Central memory CD8-positive, alpha-beta T cell (primary cell): ENCODE data around the gene ADAM10.

ENCODE experiments used
- ATAC-seq: fragments of 150-1000 bp; cut with Tn5 transposase; replicated peaks from 2 replicates; pipeline ENCODE4 v1.10.0; 2022; ENCODE audit warnings: mild to moderate bottlenecking, moderate FRiP score, moderate number of reproducible peaks; ENCODE audit not compliant: poor library complexity, severe bottlenecking; ENCODE audit errors: extremely low read depth
- DNase-seq, 2 donors: peaks; one replicate each; pipeline ENCODE4 v3.0.0; 2021; ENCODE audit warnings: low spot score in 2 of 2
- H3K27ac Mint-ChIP-seq: one replicate; pipeline ENCODE4 v1.8.0; 2022; ENCODE audit warnings: low read depth, mild to moderate bottlenecking, moderate library complexity, mixed read lengths
- H3K27me3 Mint-ChIP-seq: one replicate; pipeline ENCODE4 v1.8.0; 2022; ENCODE audit warnings: mixed read lengths
- H3K36me3 Mint-ChIP-seq: one replicate; pipeline ENCODE4 v1.8.0; 2022; ENCODE audit warnings: mild to moderate bottlenecking, moderate library complexity, mixed read lengths; ENCODE audit not compliant: insufficient read depth
- H3K4me1 Mint-ChIP-seq: one replicate; pipeline ENCODE4 v1.8.0; 2022; ENCODE audit warnings: mixed read lengths
- H3K4me3 Mint-ChIP-seq: one replicate; pipeline ENCODE4 v1.8.0; 2022; ENCODE audit warnings: mild to moderate bottlenecking, moderate library complexity, mixed read lengths
- H3K9me3 Mint-ChIP-seq: one replicate; pipeline ENCODE4 v1.8.0; 2022; ENCODE audit warnings: mixed read lengths

The ADAM10 gene

GRCh38 chr15:58749532-58750337 lies at the start of gene ADAM10:
TSS of gene ADAM10 (minus strand) at chr15:58749707. CDS start at chr15:58749534, 173 bp downstream.
- H3K27me3 Mint-ChIP-seq = no peaks in the 10 kb centered on the region
- peaks cover 13% of the 10 kb centered on the region for H3K36me3 Mint-ChIP-seq
- peak within 1 kb of the TSS; percentile 85 for H3K27ac Mint-ChIP-seq
- DNase-seq (peak; percentile 88 to 89), ATAC-seq (peak; percentile 89)
- H3K4me3 Mint-ChIP-seq = peak within 1 kb of the TSS; percentile 98
- H3K4me1 Mint-ChIP-seq = peaks cover 28% of the 10 kb centered on the region
- H3K9me3 Mint-ChIP-seq = no peaks in the 10 kb centered on the region

GRCh38 chr15:58797505-58797904 lies 48.0 kb upstream of the ADAM10 start:
- H3K9me3 Mint-ChIP-seq = no peaks in the 10 kb centered on the region
- H3K36me3 Mint-ChIP-seq = peaks cover 8% of the 10 kb centered on the region
- H3K27me3 Mint-ChIP-seq = no peaks in the 10 kb centered on the region
- DNase-seq (no peak), ATAC-seq (no peak)
- no peak overlapping the region for H3K27ac Mint-ChIP-seq
- peaks cover 21% of the 10 kb centered on the region for H3K4me1 Mint-ChIP-seq
- no peak overlapping the region for H3K4me3 Mint-ChIP-seq

GRCh38 chr15:58795825-58796224 lies 46.3 kb upstream of the ADAM10 start:
- peaks cover 21% of the 10 kb centered on the region for H3K4me1 Mint-ChIP-seq
- no peak for ATAC-seq
- H3K36me3 Mint-ChIP-seq = peaks cover 4% of the 10 kb centered on the region
- no peak for DNase-seq
- H3K4me3 Mint-ChIP-seq = no peak overlapping the region
- H3K9me3 Mint-ChIP-seq = no peaks in the 10 kb centered on the region
- no peak overlapping the region for H3K27ac Mint-ChIP-seq
- H3K27me3 Mint-ChIP-seq = no peaks in the 10 kb centered on the region

GRCh38 chr15:58793862-58794261 lies 44.4 kb upstream of the ADAM10 start:
- Mint-ChIP-seq H3K27ac (no peak overlapping the region), H3K36me3 (peaks cover 11% of the 10 kb centered on the region), H3K4me1 (peaks cover 27% of the 10 kb centered on the region), H3K9me3 (no peaks in the 10 kb centered on the region), H3K4me3 (no peak overlapping the region), H3K27me3 (no peaks in the 10 kb centered on the region)
- ATAC-seq = no peak
- no peak for DNase-seq

GRCh38 chr15:58788056-58788710 lies 38.7 kb upstream of the ADAM10 start:
- peaks cover 6% of the 10 kb centered on the region for H3K4me1 Mint-ChIP-seq
- no peak for DNase-seq
- no peaks in the 10 kb centered on the region for H3K27me3 Mint-ChIP-seq
- H3K27ac Mint-ChIP-seq = no peak overlapping the region
- H3K9me3 Mint-ChIP-seq = no peaks in the 10 kb centered on the region
- no peak overlapping the region for H3K4me3 Mint-ChIP-seq
- H3K36me3 Mint-ChIP-seq = peaks cover 20% of the 10 kb centered on the region
- ATAC-seq = no peak

- Mint-ChIP-seq H3K27me3 (no peaks in the 10 kb centered on the region), H3K4me3 (no peak overlapping the region), H3K9me3 (no peaks in the 10 kb centered on the region), H3K27ac (no peak overlapping the region), H3K4me1 (peaks cover 6% of the 10 kb centered on the region), H3K36me3 (peaks cover 17% of the 10 kb centered on the region)
- ATAC-seq = no peak
- no peak for DNase-seq
Observed at GRCh38 chr15:58785355-58785754, 35.8 kb upstream of the ADAM10 start.

GRCh38 chr15:58779554-58779953 lies 30.0 kb upstream of the ADAM10 start:
- no peak overlapping the region for H3K27ac Mint-ChIP-seq
- H3K36me3 Mint-ChIP-seq = peaks cover 12% of the 10 kb centered on the region
- ATAC-seq (no peak), DNase-seq (no peak)
- H3K9me3 Mint-ChIP-seq = no peaks in the 10 kb centered on the region
- H3K4me3 Mint-ChIP-seq = no peak overlapping the region
- no peaks in the 10 kb centered on the region for H3K27me3 Mint-ChIP-seq
- H3K4me1 Mint-ChIP-seq = peaks cover 11% of the 10 kb centered on the region

GRCh38 chr15:58777107-58777506 lies 27.6 kb upstream of the ADAM10 start:
- Mint-ChIP-seq H3K4me1 (peaks cover 11% of the 10 kb centered on the region), H3K27ac (no peak overlapping the region), H3K4me3 (no peak overlapping the region), H3K36me3 (peaks cover 8% of the 10 kb centered on the region), H3K9me3 (no peaks in the 10 kb centered on the region), H3K27me3 (no peaks in the 10 kb centered on the region)
- ATAC-seq (no peak), DNase-seq (no peak)

- ATAC-seq = no peak
- H3K27me3 Mint-ChIP-seq = no peaks in the 10 kb centered on the region
- peaks cover 15% of the 10 kb centered on the region for H3K36me3 Mint-ChIP-seq
- no peak overlapping the region for H3K4me3 Mint-ChIP-seq
- H3K4me1 Mint-ChIP-seq = peaks cover 7% of the 10 kb centered on the region
- no peak for DNase-seq
- no peaks in the 10 kb centered on the region for H3K9me3 Mint-ChIP-seq
- H3K27ac Mint-ChIP-seq = no peak overlapping the region
Observed at GRCh38 chr15:58775402-58775801, 25.9 kb upstream of the ADAM10 start.

GRCh38 chr15:58773024-58773423 lies 23.5 kb upstream of the ADAM10 start:
- DNase-seq = no peak
- Mint-ChIP-seq H3K9me3 (no peaks in the 10 kb centered on the region), H3K4me3 (no peak overlapping the region), H3K27ac (no peak overlapping the region), H3K36me3 (peaks cover 11% of the 10 kb centered on the region), H3K27me3 (no peaks in the 10 kb centered on the region), H3K4me1 (peaks cover 6% of the 10 kb centered on the region)
- ATAC-seq = no peak

- Mint-ChIP-seq H3K9me3 (no peaks in the 10 kb centered on the region), H3K36me3 (peaks cover 9% of the 10 kb centered on the region), H3K27ac (peak overlapping the region; percentile 86), H3K4me1 (no peaks in the 10 kb centered on the region), H3K4me3 (no peak overlapping the region), H3K27me3 (no peaks in the 10 kb centered on the region)
- DNase-seq (no peak), ATAC-seq (peak; percentile 2)
Observed at GRCh38 chr15:58771621-58772250, 22.2 kb upstream of the ADAM10 start.

GRCh38 chr15:58770857-58771620 lies 21.5 kb upstream of the ADAM10 start, which contains the start of gene MINDY2:
TSS of gene MINDY2 (plus strand) at chr15:58771302. CDS start at chr15:58771396, 94 bp downstream.
- H3K27me3 Mint-ChIP-seq = no peaks in the 10 kb centered on the region
- no peaks in the 10 kb centered on the region for H3K4me1 Mint-ChIP-seq
- H3K9me3 Mint-ChIP-seq = no peaks in the 10 kb centered on the region
- peak within 1 kb of the TSS; percentile 86 for H3K27ac Mint-ChIP-seq
- H3K4me3 Mint-ChIP-seq = no peak within 1 kb of the TSS
- peak; percentile 83 to 87 for DNase-seq
- peaks cover 9% of the 10 kb centered on the region for H3K36me3 Mint-ChIP-seq
- peak; percentile 94 for ATAC-seq
